GM21529 (cell line): ENCODE results near the gene JOSD2.

Source experiments
- ATAC-seq: cut with Tn5 transposase; IDR thresholded peaks from one replicate; pipeline ENCODE4 v1.9.1; 2021; ENCODE audit not compliant: unreplicated experiment

JOSD2 gene

GRCh38 chr19:50457300-50457699 is 53.7 kb downstream of the JOSD2 start:
- no peak for ATAC-seq
